MM.1S (cell line): ENCODE data around the gene LMX1B.

ENCODE experiments used
- EZH2 ChIP-seq: fragments of 300-600 bp; sonication (generic); optimal IDR thresholded peaks from 2 replicates; pipeline ENCODE3; 2017; ENCODE audit warnings: low read depth, mild to moderate bottlenecking, antibody characterized with exemption, low read length, mixed read lengths
- EZH2phosphoT487 ChIP-seq: fragments of 300-600 bp; sonication (generic); IDR thresholded peaks from 2 replicates; pipeline ENCODE4 v1.6.1; 2018; ENCODE audit warnings: antibody characterized with exemption, low read length
- TF ChIP-seq, protein P1 (sequence below): fragments of 300-600 bp; sonication (generic); IDR thresholded peaks from 2 replicates; pipeline ENCODE4 v1.5.1; 2016; ENCODE audit warnings: antibody characterized with exemption, low read length, mixed read lengths

DNA sequence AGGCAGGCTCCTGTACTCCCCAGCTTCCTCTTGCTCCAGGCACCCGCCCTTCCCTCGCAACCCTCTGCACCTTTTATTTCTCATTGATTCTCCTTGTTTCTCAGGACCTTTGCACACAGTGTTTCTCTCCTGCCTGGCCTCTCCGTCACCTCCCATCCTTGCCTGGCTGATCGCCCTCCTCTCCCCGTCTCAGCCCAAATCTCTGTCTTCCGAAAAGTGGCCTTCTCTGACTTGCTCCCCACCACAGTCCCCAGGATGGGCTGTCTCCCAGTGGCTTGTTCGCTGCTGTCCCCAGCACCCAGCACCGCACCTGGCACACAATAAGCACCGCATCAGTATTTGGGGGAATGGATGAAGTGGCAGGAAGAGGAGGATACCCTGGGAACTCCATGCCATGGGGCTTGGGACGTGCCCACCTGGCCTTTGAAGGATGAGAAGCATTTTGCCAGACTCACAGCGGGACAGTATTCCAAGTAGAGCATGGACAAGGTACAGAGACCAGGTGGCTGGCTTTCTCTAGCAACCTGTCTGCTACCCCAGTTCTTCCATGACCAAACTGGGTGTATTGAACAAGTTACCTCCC, 62.5 kb downstream of the LMX1B start:
- TF ChIP-seq, protein P1, sequence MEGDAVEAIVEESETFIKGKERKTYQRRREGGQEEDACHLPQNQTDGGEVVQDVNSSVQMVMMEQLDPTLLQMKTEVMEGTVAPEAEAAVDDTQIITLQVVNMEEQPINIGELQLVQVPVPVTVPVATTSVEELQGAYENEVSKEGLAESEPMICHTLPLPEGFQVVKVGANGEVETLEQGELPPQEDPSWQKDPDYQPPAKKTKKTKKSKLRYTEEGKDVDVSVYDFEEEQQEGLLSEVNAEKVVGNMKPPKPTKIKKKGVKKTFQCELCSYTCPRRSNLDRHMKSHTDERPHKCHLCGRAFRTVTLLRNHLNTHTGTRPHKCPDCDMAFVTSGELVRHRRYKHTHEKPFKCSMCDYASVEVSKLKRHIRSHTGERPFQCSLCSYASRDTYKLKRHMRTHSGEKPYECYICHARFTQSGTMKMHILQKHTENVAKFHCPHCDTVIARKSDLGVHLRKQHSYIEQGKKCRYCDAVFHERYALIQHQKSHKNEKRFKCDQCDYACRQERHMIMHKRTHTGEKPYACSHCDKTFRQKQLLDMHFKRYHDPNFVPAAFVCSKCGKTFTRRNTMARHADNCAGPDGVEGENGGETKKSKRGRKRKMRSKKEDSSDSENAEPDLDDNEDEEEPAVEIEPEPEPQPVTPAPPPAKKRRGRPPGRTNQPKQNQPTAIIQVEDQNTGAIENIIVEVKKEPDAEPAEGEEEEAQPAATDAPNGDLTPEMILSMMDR: no peak
- TF ChIP-seq EZH2: no peak
- no peak for TF ChIP-seq EZH2phosphoT487
